Occipital lobe (tissue), 2 donors: Measurements from ENCODE around the gene SAMD4A. TPM values are rescaled to one million over a fixed set of nuclear protein-coding genes. Genes with fewer than 3 reads are reported as not detected.
A peak's percentile ranks its signal among the peaks of the same experiment; 100 is the strongest.
"Not testable (repeated sequence)": the region's sequence is repeated elsewhere in the genome, so short reads cannot be mapped to it uniquely, and the experiment has no call there.

Experiments used
- DNase-seq: peaks from one replicate; lab custom pipeline; 2025; lab: John Stamatoyannopoulos, UW
- total RNA-seq: library from RNA; depleted of rRNA; stranded (reverse); fragments of >200 nt; gene quantifications from one replicate; pipeline ENCODE4 v1.2.3, GENCODE V29; 2014

The SAMD4A gene
- total RNA-seq, 1 donor from 2014 or later, result 17.3 TPM

- no peak for DNase-seq
These were observed 231.7 kb downstream of the SAMD4A start for GRCh38 chr14:54798465-54799124.

- not testable (repeated sequence) for DNase-seq
These were observed 234.6 kb downstream of the SAMD4A start for GRCh38 chr14:54801482-54801881.

- DNase-seq, result no peak
These were observed 236.5 kb downstream of the SAMD4A start for GRCh38 chr14:54803396-54803795.

GRCh38 chr14:54803926-54804537 is 237.1 kb downstream of the SAMD4A start:
- DNase-seq, result no peak

GRCh38 chr14:54804538-54805041 is 237.7 kb downstream of the SAMD4A start:
- no peak for DNase-seq

DNA sequence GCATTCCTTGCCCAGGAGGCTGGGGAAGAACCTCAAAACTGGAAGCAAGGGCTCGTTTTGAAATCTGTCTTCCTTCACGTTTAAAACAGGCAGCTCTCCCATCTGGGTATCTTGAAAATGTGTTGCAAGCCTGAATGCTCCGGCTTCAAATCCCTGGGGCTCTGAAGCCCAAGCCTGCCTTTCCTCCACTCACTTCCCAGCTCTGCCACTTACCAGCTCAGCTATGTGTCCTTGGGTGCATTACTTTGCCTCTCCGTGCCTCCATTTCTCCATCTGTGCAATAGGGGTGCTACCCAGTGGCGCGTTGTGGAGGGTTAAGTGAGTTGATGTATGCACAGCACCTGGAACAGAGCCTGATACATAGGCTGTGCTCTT is 238.1 kb downstream of the SAMD4A start:
- DNase-seq, result no peak

- peak; percentile 58 for DNase-seq
These were observed 238.8 kb downstream of the SAMD4A start for GRCh38 chr14:54805445-54806322.

DNA sequence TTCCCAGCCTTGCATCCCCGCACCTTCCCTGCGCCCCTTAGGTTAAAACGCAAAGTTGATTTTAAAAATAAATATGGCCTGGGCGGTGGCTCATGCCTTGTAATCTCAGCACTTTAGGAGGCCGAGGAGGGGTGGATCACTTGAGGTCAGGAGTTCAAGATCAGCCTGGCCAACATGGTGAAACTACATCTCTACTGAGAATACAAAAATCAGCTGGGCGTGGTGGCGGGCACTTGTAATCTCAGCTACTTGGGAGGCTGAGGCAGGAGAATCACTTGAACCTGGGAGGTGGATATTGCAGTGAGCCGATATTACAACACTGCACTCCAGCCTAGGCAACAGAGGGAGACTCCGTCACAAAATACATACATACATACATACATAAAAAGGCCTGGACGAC is 239.7 kb downstream of the SAMD4A start:
- no peak for DNase-seq

- DNase-seq, result no peak
These were observed 240.5 kb downstream of the SAMD4A start for GRCh38 chr14:54807428-54807827.

DNA sequence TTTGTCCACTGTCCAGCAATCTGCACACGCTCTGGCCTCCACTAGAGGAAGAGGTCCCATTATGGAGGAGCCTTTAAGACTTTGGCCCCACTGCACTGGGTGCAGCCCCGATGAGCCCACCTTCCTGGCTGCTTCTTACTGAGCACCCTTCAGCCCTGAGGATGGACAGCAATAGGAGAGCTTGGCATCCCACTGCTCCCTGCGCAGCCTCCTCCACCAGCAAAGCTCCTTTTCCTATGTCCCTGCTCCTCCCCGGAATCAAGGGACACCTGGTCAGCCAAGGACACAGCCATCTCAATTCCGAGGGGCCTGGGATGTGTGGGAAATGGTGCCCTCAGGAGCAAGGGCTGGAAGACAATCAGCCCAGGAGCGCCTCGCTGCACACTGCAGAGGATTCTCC is 241.0 kb downstream of the SAMD4A start:
- no peak for DNase-seq

DNA sequence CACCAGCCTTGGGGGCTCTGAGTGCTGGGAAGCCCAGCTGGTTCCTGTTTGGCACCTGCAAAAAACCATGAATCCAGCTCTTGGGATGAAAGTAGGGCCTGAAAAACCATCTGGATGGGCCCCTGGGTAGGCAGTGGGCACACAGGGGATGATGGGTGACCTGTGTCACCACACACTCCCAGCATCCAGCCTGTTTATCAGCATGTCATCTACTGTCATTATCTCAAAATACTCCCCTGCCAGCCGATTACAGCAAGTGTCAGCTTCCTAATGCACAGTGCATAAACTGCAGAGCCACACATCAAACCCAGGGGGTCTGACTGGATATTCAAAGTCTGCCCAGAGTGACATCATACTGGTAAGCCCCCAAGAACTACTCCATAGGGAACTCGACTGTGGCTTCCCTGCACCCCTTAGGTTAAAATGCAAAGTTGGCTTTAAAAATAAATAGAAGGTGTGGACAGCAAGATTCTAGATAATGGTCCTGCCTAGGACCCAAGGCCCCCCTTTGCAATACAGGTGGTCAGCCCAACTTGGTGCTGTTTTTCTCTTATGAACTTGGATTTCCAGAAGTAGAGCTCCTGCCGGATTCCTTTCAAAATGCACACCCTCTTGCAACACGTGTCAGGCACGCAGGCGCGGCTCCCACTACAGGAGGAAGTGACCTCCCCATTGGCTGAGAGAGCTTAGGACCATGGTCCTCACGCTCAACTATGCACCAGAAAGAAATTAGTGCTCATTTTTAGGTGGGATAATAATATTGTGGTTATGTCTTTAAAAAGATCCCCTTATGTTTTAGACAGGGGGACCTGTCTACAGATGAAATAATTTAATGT is 241.6 kb downstream of the SAMD4A start:
- no peak for DNase-seq

GRCh38 chr14:54809767-54810166 is 242.8 kb downstream of the SAMD4A start:
- no peak for DNase-seq

- DNase-seq, result no peak
These were observed 245.7 kb downstream of the SAMD4A start for GRCh38 chr14:54812617-54813016.

DNA sequence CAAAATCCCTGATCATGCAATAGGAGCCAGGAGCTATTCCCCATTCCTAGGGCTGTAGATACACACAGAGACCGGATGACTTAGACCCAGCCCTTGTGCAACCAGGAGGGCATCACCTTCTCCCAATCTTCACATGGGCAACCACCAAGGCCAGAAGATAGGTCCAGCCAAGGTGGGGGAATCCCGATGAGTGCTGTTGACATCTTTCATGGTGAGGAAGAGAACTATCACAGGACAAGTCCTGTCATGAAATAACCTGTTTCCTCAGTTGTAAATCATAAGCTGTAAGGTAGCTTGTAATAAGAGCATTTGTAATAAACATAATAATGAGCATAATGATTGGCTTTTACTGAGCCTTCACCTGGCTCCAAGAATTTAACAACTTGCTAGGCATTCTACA is 246.2 kb downstream of the SAMD4A start:
- no peak for DNase-seq

- DNase-seq, result no peak
These were observed 247.1 kb downstream of the SAMD4A start for GRCh38 chr14:54814076-54814475.

DNA sequence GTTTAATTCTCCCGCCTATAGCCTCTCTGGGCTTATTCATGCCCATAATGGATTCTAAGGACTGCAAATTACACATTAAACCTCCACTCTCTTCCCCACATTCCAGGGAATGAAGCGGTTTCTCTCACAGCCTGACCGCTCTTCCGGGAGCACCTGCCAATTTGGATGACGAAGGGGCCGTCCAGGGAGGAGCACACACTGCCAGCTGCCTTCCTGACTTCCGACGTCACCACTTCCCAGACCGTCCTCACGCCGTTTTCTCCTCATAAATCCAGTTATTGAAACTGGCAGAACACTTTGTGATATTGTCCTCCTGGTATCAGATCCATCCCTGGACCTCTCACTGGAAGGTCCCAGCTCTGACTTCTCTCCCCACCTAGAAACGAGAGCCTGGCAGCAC is 248.1 kb downstream of the SAMD4A start:
- no peak for DNase-seq

- no peak for DNase-seq
These were observed 248.6 kb downstream of the SAMD4A start for GRCh38 chr14:54815515-54815914.

GRCh38 chr14:54816450-54816849 is 249.5 kb downstream of the SAMD4A start:
- DNase-seq, result no peak

DNA sequence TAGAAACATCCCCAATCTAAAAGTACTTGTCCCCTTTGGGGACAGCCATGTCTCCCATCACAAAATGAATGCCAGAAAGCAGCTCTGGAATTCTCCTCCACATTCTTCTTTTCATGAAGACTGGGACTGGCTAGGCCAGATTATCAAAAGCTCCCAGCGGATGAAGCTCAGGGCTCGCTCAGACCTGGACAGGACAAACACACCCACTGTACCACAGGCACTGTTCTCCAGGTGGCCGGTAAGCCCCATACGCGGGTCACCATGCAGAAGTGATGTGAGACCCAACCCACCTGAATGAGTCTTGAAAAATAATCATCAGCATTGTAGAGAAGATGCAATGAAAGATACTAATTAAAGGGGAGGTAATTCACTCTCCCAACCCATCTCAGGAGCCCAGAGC is 250.6 kb downstream of the SAMD4A start:
- no peak for DNase-seq

DNA sequence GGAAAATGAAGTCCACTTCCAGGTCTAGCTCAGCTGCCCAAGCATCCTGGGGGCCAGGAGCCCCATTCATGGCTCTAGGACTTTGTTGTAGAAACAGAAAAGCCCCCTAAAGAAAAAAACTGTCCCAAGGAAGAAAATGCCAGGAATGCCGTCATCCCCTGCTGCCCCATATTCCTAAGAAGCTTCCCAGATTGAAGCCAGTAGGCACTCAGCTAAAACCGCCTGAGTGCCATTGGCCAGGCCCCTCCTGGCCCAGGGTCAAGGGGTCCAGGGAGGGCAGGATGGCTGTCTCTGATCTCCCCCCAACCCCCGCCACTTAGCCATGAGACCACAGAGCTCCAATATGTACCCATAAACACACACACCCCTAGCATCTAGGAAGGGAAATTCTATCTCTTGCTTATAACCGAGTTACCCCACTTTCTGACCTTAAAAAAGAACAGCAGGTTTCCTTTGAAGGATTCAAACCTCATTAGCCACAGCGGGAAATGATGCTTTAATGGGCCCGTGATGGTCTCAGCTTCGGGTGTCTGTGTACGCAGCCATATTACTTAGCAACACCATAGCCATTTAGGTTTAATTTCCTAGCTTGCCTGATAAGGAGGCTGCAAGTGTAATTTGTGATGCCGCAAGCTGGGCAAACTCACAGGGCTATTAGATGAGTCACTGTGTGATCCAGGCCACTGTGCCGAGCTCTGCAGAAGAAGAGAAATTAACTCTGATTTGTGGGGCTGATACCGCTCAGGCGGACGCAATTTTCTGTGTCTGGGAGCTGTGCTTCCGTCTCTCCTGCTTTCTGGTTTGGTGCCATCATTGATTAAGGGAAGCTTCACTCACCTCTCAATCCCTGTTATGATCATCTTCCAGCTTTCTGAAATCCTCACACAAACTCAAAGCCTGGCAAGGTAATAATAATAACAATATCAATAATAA is 251.5 kb downstream of the SAMD4A start:
- no peak for DNase-seq
